Measurements from ENCODE around the gene TENM3. TPM values are rescaled to one million over a fixed set of nuclear protein-coding genes. Genes with fewer than 3 reads are reported as not detected.
A peak's percentile ranks its signal among the peaks of the same experiment; 100 is the strongest.

TENM3 gene
- total RNA-seq, 1 experiment from 2014 or later: 34.1 TPM

- no TSS peak for BruUV-seq (replicated peaks)
- H3K27ac Mint-ChIP-seq (ENCODE audit: low read depth, unreplicated experiment): no peak overlapping the region
- no peak for TF ChIP-seq CTCF (IDR thresholded peaks at IDR 0.05; ENCODE audit: unreplicated experiment)
- intact Hi-C loops (cut with micrococcal nuclease): no loop called here
- CTCF ChIA-PET: interaction anchor here (1.5 kb wide), 1 partner anchor 18 kb away, joined by 4 read pairs; no protein-coding TSS in a partner anchor
- H3K4me3 Mint-ChIP-seq (ENCODE audit: unreplicated experiment): no peak overlapping the region
- no peaks in the 10 kb centered on the region for H3K27me3 Mint-ChIP-seq (ENCODE audit: insufficient read depth, unreplicated experiment)
- no peaks in the 10 kb centered on the region for H3K9me3 Mint-ChIP-seq (ENCODE audit: unreplicated experiment)
- no peak for DNase-seq (ENCODE audit: unreplicated experiment)
- POLR2A ChIA-PET: interaction anchor here (0.5 to 1.5 kb wide), 7 partner anchors 10 to 1000 kb away, joined by 3 to 4 read pairs (median 3); no protein-coding TSS in a partner anchor
- H3K4me1 Mint-ChIP-seq (ENCODE audit: insufficient read depth, unreplicated experiment): peaks cover 23% of the 10 kb centered on the region
- no peaks in the 10 kb centered on the region for H3K36me3 Mint-ChIP-seq (ENCODE audit: insufficient read depth, unreplicated experiment)
Measured at GRCh38 chr4:182213004-182213403, 30.2 kb upstream of the TENM3 start.

- no peak overlapping the region for H3K4me3 Mint-ChIP-seq (ENCODE audit: unreplicated experiment)
- no peak for TF ChIP-seq CTCF (IDR thresholded peaks at IDR 0.05; ENCODE audit: unreplicated experiment)
- H3K4me1 Mint-ChIP-seq (ENCODE audit: insufficient read depth, unreplicated experiment): peaks cover 7% of the 10 kb centered on the region
- CTCF ChIA-PET: no interaction called here
- POLR2A ChIA-PET: no interaction called here
- H3K27me3 Mint-ChIP-seq (ENCODE audit: insufficient read depth, unreplicated experiment): no peaks in the 10 kb centered on the region
- H3K27ac Mint-ChIP-seq (ENCODE audit: low read depth, unreplicated experiment): no peak overlapping the region
- no TSS peak for BruUV-seq (replicated peaks)
- no peaks in the 10 kb centered on the region for H3K9me3 Mint-ChIP-seq (ENCODE audit: unreplicated experiment)
- DNase-seq (ENCODE audit: unreplicated experiment): no peak
- no peaks in the 10 kb centered on the region for H3K36me3 Mint-ChIP-seq (ENCODE audit: insufficient read depth, unreplicated experiment)
- intact Hi-C loops (cut with micrococcal nuclease): no loop called here
Measured at GRCh38 chr4:182215148-182215547, 28.1 kb upstream of the TENM3 start.

- intact Hi-C loops (cut with micrococcal nuclease): no loop called here
- no peaks in the 10 kb centered on the region for H3K27me3 Mint-ChIP-seq (ENCODE audit: insufficient read depth, unreplicated experiment)
- no TSS peak for BruUV-seq (replicated peaks)
- no peak overlapping the region for H3K4me3 Mint-ChIP-seq (ENCODE audit: unreplicated experiment)
- no peaks in the 10 kb centered on the region for H3K9me3 Mint-ChIP-seq (ENCODE audit: unreplicated experiment)
- TF ChIP-seq CTCF (IDR thresholded peaks at IDR 0.05; ENCODE audit: unreplicated experiment): no peak
- CTCF ChIA-PET: interaction anchor here (0.6 kb wide), 1 partner anchor 1111 kb away, joined by 8 read pairs; no protein-coding TSS in a partner anchor
- H3K4me1 Mint-ChIP-seq (ENCODE audit: insufficient read depth, unreplicated experiment): no peaks in the 10 kb centered on the region
- no peak overlapping the region for H3K27ac Mint-ChIP-seq (ENCODE audit: low read depth, unreplicated experiment)
- DNase-seq (ENCODE audit: unreplicated experiment): no peak
- H3K36me3 Mint-ChIP-seq (ENCODE audit: insufficient read depth, unreplicated experiment): no peaks in the 10 kb centered on the region
- POLR2A ChIA-PET: no interaction called here
Measured at GRCh38 chr4:182216005-182216404, 27.2 kb upstream of the TENM3 start.

- H3K9me3 Mint-ChIP-seq (ENCODE audit: unreplicated experiment): no peaks in the 10 kb centered on the region
- H3K36me3 Mint-ChIP-seq (ENCODE audit: insufficient read depth, unreplicated experiment): no peaks in the 10 kb centered on the region
- POLR2A ChIA-PET: interaction anchor here (0.6 to 1.5 kb wide), 4 partner anchors 9 to 27 kb away, joined by 3 to 4 read pairs (median 3); no protein-coding TSS in a partner anchor
- no peaks in the 10 kb centered on the region for H3K4me1 Mint-ChIP-seq (ENCODE audit: insufficient read depth, unreplicated experiment)
- intact Hi-C loops (cut with micrococcal nuclease): no loop called here
- H3K4me3 Mint-ChIP-seq (ENCODE audit: unreplicated experiment): no peak overlapping the region
- DNase-seq (ENCODE audit: unreplicated experiment): peak; percentile 49
- no peaks in the 10 kb centered on the region for H3K27me3 Mint-ChIP-seq (ENCODE audit: insufficient read depth, unreplicated experiment)
- no peak overlapping the region for H3K27ac Mint-ChIP-seq (ENCODE audit: low read depth, unreplicated experiment)
- no peak for TF ChIP-seq CTCF (IDR thresholded peaks at IDR 0.05; ENCODE audit: unreplicated experiment)
- no TSS peak for BruUV-seq (replicated peaks)
- CTCF ChIA-PET: interaction anchor here (0.6 kb wide), 1 partner anchor 45 kb away, joined by 3 read pairs; no protein-coding TSS in a partner anchor
Measured at GRCh38 chr4:182219411-182220056, 23.7 kb upstream of the TENM3 start.
